AG09309 (cell line): ENCODE measurements around the gene CNOT6.

Source experiments
- DNase-seq: peaks from one replicate; pipeline ENCODE4 v3.0.0-alpha.2; 2010; ENCODE audit warnings: low read depth
- H3K4me3 ChIP-seq: 2 replicates; pipeline ENCODE4 v1.5.1; 2011; ENCODE audit warnings: mild to moderate bottlenecking, low read depth, low read length, moderate library complexity; ENCODE audit not compliant: control insufficient read depth
- TF ChIP-seq, protein P1 (sequence below): IDR thresholded peaks from 2 replicates; pipeline ENCODE4 v1.5.1; 2011; ENCODE audit warnings: mild to moderate bottlenecking, low read depth, low read length, inconsistent platforms; ENCODE audit not compliant: insufficient read depth, control insufficient read depth; ENCODE audit errors: missing control alignments

CNOT6 gene

DNA sequence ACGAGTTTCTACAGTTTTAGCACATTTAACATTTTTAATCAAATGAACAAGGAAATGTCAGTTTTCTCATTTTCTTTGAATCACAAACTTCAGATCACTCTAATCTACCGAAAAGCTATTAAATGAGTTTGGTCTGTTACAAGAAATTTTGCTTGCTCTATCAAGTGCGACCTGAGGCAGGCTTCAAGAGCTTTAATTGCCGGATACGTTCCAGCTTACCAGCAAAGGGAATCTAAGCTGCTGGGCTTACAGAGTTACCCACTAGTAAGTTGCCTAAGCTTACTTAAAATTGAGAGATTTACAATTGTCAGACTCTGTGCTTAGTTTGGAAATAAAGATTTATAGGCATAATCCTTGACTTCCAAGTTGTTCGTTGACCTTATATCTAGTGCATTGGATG is 86.5 kb downstream of the CNOT6 start:
- TF ChIP-seq, protein P1, sequence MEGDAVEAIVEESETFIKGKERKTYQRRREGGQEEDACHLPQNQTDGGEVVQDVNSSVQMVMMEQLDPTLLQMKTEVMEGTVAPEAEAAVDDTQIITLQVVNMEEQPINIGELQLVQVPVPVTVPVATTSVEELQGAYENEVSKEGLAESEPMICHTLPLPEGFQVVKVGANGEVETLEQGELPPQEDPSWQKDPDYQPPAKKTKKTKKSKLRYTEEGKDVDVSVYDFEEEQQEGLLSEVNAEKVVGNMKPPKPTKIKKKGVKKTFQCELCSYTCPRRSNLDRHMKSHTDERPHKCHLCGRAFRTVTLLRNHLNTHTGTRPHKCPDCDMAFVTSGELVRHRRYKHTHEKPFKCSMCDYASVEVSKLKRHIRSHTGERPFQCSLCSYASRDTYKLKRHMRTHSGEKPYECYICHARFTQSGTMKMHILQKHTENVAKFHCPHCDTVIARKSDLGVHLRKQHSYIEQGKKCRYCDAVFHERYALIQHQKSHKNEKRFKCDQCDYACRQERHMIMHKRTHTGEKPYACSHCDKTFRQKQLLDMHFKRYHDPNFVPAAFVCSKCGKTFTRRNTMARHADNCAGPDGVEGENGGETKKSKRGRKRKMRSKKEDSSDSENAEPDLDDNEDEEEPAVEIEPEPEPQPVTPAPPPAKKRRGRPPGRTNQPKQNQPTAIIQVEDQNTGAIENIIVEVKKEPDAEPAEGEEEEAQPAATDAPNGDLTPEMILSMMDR: no peak
- DNase-seq: no peak
- H3K4me3 ChIP-seq: no peak overlapping the region

DNA sequence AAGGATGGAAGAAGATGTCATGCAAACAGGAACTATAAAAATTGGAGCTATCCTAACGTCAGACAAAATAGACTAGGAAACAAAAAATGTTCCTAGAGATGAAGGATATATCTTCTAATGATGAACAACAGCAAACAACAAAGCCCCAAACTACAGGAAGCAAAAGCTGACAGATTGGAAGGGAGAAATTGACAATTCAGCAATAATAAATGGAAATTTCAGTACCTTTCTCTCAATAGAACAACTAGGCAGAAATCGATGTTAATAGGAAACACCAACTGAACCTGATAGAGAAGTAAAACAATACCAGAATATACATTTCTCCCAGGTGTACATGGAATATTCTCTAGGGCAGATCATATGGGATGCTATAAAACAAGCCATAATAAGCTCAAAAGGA is 89.6 kb downstream of the CNOT6 start:
- H3K4me3 ChIP-seq: no peak overlapping the region
- TF ChIP-seq, protein P1: no peak
- no peak for DNase-seq

DNA sequence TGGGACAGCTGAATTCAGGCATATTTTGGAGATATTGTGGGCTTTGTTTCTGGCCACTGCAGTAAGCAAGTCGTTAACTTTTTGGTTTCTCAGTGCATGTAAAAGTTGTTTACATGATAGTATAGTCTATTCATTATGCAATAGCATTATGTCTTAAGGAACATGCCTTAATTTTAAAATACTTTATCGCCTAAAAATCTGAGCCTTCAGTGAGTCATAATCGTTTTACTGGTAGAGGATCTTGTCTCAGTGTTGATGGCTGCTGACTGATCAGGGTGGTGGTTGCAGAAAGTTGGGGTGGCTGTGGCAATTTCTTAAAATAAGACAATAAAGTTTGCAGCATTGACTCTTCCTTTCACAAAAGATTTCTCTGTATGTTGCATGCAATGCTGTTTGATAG is 92.0 kb downstream of the CNOT6 start:
- no peak overlapping the region for H3K4me3 ChIP-seq
- TF ChIP-seq, protein P1: no peak
- no peak for DNase-seq

DNA sequence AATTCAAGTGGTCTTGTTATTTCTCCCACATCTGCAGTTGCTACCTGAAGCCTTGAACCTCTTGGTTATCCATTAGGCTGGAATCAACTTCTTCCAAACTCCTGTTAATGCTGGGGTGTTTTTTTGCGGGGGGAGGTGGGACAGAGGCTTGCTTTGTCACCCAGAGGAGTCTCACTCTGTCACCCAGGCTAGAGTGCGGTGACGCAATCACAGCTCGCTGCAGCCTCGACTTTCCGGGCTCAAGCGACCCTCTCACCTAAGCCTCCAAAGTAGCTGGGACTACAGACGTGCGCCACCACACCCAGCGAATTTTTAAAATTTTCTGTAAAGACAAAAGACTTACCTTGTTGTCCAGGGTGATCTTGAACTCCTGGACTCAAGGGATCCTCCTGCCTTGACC is 92.7 kb downstream of the CNOT6 start:
- DNase-seq: no peak
- no peak overlapping the region for H3K4me3 ChIP-seq
- TF ChIP-seq, protein P1: no peak

DNA sequence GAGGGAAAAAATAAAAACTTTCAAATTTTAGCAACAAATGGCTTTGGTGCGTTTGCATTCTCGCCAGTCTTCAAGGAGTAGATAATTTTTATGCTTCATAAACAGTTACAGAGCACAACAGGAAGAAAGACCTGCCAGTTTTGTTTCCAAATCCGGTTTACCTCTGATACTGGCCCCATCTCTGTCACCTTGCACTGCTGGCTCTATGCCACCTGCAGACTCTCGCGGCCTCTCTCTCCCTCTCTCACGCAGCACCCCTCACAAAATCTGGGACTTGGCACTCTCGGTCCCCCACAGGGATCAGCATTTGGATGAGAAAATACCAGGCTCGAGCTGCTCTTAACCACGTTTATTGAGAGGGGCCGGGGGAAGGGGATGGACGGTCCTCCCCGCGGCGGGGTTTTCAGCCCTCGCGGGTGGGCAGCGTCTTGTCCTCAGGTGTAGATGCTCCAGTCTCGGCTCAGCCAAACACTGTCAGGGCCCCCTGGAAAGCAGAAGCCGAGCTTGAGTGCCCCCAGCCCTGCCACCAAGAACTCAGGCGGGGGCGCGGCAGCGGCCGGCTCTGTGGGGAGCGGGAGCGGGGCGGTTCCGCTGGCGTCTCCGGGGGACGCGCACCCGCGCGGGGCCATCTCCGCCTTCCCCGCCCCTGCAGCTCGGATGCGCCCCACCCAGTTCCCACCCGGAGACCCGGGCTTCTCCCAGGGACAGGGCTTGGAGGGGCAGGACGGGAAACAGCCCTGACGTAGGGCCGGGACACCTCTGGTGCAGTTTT is 95.8 kb downstream of the CNOT6 start:
- TF ChIP-seq, protein P1: no peak
- H3K4me3 ChIP-seq: no peak overlapping the region
- no peak for DNase-seq

DNA sequence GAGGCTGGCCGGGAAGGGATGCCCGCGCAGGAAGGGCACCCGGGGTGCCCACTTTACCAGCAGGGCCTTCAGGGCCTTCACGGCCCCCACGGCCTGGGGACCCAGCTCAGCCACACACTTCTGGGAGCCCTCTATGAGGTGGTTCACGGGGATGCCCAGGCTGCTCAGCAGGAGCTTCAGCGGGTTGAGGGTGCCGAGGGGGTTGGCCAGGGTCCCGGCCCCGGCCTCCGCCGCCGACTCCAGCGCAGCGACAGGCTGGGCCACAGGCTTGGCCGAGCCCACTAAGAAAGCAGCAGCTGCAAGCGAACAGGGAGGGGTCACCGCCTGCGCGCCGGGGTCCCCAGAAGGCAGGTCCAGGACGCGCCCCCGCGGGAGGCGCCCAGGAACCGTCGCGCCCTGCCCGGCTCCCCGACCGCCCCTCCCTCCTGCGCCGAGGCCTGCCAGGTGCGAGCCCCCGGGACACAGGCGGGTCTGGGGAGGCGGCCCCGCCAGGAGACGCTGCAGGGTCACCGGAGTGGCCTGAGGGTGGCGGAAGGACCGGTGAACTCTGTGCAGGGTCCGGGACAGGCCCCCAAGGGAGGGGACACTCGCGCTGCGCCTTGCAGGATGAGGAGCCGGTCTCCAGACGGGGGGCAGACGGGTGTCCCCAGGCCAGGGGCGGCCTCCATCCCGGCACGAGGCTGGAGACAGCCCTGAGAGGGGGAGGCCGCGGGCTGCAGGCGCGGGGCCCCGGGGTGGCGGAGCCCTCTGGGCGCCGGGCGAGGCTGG is 96.5 kb downstream of the CNOT6 start:
- TF ChIP-seq, protein P1: no peak
- no peak for DNase-seq
- H3K4me3 ChIP-seq: no peak overlapping the region
